NCI-H446 treated with DMSO at 0.1 percent for 48 hours (cell line): ENCODE data around the gene ANKRD11.

Source experiments
- DNase-seq: peaks from one replicate; lab custom pipeline; 2025; lab: John Stamatoyannopoulos, UW

Gene ANKRD11

DNA sequence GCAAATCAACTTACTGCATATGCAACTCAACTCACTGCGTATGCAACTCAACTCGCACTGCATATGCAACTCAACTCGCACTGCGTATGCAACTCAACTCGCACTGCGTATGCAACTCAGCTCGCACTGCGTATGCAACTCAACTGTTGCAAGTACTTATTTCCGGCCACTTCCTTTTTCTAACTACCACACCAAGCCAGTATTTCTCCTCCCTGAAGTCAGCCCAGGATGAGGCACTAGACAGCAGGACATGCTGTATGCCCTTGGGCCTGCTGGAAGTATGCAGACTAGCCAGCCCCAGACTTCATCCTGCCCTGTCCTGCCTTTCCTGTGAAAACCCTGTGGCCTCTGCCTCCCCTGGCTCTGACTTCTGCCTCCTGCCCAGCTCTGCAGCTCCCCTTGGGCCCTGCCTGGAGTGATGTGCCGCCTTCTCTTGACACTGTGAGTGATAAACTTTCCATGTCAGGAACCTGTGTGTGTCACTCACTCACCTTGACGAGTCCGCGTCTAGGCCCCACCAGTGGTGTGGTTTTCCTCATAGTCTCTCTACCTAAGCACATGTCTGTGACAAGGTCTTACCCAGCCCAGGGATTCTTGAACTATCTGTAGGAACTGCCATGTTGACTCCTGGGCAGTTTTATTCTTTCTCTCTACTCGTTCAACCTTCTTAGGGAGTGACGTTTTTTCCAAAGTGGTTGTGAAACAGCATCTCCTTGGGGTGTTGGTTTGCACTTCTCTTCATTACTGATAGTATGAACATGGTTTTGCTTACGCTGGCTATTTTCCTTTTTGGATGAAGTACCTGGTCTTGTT is 256.5 kb downstream of the ANKRD11 start:
- DNase-seq, result no peak

DNA sequence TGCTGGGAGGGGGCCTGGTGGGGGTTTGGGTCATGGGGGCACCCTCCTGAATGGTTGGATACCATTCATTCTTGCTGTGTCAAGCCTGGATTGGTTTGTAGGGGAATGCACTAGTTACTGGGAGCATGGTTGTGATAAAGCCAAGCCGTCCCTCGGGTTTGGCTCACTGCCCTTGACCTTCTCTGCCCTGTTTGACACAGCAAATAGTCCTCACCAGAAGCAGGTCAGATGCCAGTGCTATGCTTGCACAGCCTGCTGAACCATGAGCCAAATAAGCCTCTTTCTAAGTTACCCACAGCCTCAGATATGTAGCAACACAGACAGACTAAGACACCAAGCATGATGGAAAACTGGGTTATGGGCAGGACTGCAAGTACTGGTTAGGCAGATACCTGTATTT is 258.3 kb downstream of the ANKRD11 start:
- DNase-seq, result no peak

DNA sequence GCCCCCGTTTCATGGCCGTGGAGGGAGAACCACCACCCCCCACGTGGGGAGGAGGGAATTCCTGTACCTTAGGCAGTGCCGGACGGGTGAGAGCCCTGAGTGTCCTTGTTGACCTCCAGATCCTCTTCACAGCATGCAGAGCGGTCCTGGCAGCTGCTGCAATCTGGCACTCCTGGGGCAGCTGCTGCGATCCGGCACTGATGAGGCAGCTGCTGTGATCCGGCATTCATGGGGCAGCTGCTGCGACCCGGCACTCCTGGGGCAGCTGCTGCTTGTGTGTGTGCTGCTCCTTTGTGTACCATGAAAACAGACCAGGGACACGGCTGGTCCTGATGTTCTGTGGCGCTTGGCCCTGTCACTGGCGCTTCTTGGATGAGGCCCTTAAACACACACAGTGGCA is 260.1 kb downstream of the ANKRD11 start:
- DNase-seq, result no peak

DNA sequence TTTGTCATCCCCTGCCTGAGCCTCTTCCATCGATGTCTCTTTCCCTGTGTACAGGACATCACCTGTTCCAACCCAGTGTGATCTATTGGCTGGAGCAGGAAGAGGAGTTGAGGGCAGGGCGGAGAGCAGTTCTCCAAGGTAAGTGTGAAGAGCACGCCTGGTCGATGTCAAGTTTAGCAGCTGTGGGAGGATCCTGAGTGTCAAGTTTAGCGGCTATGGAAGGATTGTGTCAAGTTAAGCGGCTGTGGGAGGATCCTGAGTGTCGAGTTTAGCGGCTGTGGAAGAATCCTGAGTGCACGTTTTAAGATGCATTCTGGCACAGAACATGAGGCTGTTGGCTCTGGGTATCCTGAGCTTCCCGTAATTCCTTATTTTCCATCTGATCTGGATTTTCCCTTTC is 265.7 kb downstream of the ANKRD11 start:
- DNase-seq, result no peak

DNA sequence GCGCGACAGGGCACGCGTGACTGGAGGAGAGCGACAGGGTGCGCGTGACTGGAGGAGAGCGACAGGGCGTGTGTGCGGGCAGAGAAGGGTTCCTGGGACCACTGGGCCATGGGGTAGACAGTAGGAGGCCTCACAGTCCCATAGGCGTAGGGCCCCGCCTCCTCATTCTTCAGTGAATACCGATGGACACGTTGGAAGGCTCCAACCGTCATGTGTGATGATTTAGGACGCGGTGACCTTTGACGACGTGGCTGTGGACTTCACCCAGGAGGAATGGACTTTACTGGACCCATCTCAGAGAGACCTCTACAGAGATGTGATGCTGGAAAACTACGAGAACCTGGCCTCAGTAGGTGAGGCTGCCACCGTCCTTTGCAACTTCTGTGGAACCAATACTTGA is 267.4 kb downstream of the ANKRD11 start:
- DNase-seq, result no peak

DNA sequence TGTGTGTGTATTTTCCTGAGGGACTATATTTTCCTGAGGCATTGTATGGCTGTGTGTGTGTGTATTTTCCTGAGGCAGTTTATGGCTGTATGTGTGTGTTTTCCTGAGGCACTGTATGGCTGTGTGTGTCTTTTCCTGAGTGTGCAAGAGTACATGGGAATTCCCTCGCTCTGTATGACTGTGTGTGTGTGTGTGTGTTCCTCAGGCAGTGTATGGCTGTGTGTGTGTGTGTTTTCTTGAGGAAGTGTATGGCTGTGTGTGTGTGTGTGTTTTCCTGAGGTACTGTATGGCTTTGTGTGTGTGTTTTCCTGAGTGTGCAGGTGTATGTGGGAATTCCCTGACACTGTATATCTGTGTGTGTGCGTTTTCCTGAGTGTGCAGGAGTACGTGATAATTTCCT is 268.8 kb downstream of the ANKRD11 start:
- no peak for DNase-seq

DNA sequence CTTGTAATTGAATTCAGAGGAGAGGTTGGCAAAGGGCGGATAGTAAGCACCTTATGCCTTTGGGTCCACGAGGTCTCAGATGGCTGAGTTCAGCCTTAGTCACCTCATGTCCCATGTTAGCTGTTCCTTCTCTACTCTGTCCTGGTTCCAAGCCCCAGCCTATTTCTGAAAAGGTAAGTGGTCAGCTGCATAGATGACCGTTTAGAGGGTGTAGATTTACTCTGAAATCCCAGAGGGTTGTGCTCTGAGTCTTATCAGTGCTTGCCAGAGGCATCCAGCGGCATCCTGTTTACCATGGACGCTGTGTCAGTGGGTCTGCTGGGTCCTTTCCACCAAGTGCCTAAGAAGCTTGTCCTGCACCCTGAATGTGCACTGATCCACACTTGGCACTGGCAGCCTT is 271.0 kb downstream of the ANKRD11 start:
- DNase-seq, result no peak
